Activated CD4-positive, alpha-beta T cell treated with anti-CD3 and anti-CD28 coated beads, Interleukin-10, Interleukin-2, amounts not matched to agents 100 ng/mL and 50 ng/mL, durations not matched to agents 16 hours and 8 hours (primary cell): Measurements from ENCODE around the gene ATP13A4.
A peak's percentile ranks its signal among the peaks of the same experiment; 100 is the strongest.

Experiments used
- DNase-seq: peaks from one replicate; pipeline ENCODE4 v3.0.0-alpha.2; 2020

Gene ATP13A4

GRCh38 chr3:193496658-193497057 is 58.0 kb downstream of the ATP13A4 start:
- no peak for DNase-seq

DNA sequence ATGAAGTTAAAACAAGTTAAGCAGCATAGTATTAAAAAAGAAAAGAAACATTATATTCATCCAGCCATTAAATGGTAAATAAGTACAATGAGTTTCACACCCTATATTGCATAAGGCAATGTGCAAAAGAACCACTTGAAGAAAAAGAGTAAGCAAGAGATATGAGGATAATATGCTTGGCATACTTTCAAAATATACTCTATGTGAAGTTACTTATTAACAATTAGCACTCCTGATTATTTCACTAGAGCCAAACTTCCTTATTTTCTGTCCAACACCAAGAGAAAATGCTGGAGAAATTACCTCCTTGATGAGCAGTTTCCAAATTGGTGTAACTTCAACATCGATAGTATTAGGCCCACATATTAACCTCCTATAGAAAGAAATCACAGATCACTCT is 63.7 kb downstream of the ATP13A4 start:
- DNase-seq = no peak

DNA sequence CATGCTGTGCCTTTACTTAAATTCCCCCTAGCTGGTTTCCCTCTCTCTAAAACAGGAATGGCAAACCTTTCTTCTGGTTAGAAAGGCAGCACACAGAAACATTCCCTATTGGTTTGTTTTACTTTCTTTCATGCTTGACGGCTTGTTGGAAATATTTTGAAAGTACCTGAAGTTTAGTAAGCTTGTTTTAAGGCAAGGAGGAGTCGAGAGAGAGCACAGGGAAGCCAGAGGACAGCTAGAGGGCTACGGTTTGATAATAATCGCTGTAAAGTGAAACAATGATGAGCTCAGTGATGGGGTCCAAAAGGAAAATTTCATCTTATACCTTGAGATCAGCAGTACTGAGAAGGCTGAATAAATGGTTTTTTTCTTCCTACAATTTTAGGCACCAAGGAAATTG is 64.1 kb downstream of the ATP13A4 start:
- no peak for DNase-seq

GRCh38 chr3:193489949-193490348 is 64.7 kb downstream of the ATP13A4 start:
- DNase-seq = no peak

DNA sequence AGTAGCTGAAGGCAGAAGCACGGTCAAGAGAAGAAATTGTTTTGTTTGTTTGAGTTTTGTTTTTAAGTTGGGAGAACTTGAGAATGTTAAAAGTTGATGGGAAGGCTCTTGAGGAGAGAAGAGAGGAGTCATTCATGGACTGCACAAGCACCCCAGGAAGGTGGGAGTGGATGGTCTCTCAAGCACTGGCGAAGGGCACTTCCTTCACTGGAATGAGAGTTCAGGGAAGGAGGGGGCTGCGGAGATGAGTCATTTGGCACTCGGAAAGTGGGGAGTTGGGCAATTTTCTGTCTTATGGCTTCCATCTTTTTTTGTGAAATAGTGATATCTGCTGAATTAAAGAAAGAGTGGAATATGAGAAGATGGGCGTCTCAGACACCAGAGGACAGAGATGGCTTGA is 66.0 kb downstream of the ATP13A4 start:
- no peak for DNase-seq

- DNase-seq = no peak
Observed at GRCh38 chr3:193483988-193484539, 70.6 kb downstream of the ATP13A4 start.

DNA sequence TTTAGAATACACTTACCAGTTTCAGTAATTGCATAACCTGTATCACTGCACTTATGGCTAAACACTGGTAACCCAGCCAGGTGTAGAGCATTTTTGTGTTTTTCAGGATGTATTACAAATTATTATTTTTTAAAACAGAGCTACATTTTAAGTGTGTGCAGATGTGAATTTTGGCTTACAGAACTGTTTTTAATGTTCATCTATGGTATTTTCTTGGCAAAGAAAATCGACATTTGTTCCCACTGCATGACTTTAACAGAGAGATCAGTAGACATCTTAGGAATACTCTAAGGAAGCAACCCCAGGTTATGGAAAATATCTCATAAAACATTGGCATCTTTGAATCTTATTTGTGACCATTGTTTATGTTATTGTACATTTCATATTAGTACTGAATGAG is 73.3 kb downstream of the ATP13A4 start:
- DNase-seq = no peak

DNA sequence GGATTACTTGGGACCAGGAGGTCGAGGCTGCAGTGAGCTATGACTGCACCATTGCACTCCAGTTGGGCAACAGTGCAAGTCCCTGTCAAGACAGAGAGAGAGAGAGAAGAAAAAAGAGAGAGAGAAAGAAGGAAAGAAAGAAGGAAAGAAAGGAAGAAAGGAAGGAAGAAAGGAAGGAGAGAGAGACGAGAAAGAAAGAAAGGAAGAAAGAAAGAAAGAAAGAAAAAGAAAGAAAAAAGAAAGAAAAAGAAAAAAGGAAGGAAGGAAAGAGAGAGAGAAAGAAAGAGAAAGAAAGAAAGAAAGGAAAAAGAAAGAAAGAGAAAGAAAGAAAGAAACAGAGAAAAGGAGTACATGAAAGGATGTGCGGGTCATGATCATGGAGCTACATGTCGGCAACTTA is 80.2 kb downstream of the ATP13A4 start:
- no peak for DNase-seq

- no peak for DNase-seq
Observed at GRCh38 chr3:193470710-193471109, 84.0 kb downstream of the ATP13A4 start.

GRCh38 chr3:193465992-193466608 is 88.6 kb downstream of the ATP13A4 start:
- DNase-seq = no peak

GRCh38 chr3:193464889-193465288 is 89.8 kb downstream of the ATP13A4 start:
- DNase-seq = no peak

DNA sequence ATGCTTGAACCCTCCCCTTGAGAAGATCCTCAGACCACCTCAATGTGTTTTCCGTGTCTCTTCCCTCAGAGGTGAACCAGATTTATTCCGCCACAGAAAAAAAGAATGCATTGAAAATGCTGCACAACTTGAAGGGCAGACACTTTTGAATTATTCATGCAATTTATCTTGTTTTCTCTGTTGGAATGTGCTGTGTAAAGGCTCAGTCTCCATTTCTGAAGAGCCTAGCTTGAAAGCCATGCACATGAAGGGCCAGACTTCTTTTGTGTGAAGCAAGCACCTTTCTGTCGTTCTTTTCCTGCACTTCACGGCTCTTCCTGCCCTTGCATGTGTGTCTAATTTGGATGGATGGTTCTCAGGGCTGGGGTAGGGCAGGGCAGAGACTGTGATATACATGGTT is 97.2 kb downstream of the ATP13A4 start:
- no peak for DNase-seq

- DNase-seq = no peak
Observed at GRCh38 chr3:193452338-193452737, 102.4 kb downstream of the ATP13A4 start.

DNA sequence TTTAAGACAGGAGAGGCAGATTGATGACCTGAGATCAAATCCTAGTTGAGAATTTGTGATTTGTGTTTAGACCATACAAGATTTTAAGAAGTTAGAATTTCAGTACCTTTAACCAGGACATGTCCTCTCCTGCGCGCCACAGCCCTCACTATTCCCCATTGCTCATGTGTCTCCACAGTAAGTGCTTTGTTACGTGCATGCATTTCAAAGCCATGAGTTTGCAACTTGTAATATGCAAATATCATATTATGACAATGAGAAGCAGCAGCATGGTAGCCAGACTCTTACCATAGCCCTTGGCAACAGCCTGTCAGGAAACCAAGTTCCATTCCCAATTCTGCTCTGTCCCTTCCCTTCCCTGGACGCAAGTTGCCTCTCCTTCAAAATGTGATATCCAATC is 102.8 kb downstream of the ATP13A4 start:
- DNase-seq = no peak

- no peak for DNase-seq
Observed at GRCh38 chr3:193446965-193447602, 107.6 kb downstream of the ATP13A4 start.

- DNase-seq = peak; percentile 9
Observed at GRCh38 chr3:193439423-193439822, 115.3 kb downstream of the ATP13A4 start.

DNA sequence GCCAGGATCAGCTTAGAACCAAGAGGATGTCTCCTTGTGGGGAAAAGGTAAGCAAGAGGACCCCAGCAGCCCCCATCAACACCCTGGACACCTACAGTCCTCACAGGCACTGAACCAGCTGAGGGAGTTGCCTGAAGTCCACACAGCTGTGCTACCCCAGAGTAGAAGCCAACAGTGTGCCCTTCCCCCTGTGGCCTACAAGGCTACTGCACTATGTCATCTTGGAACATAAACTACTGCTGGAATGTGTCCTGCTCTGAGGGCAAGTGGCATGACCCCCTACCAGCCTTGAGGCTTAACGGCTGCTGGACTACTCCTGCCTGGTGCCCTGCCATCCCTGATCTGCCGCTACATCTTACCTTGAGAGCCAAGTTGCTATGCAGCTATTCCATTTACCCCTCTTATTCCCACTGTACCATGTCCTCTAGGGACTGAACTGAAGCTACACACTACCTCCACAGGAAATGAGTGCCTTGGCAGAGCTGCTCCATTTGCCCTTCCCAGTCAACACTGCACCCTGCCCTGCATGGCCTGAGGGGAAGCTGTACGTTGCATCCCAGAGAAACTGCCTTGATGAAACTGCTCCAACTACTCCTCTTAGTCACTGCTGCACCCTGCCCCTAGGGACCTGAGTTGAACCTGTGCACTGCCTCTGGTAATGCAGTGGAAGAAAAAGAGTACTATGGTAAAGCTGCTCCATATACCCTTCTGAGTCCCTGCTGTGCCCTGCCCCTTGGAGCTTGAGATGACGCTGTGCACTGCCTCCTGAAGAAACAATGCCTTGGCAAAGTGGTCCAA is 135.9 kb downstream of the ATP13A4 start:
- DNase-seq = no peak

DNA sequence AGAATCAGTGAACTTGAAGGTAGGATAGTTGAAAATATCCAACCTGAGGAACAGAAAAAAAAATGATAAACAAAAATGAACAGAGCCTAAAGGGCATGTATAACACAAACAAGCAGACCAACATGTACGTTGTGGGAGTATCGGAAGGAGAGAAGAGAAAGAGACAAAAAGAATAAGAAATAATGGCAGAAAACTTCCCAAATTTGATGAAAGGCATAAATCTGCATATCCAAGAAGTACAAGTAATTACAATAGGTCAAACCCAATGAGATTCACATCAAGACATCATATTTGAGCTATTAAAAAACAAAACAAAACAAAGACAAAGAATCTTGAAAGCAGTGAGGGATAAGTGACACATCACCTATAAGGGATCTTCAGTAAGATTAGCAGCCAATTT is 138.1 kb downstream of the ATP13A4 start:
- DNase-seq = no peak

- DNase-seq = no peak
Observed at GRCh38 chr3:193407688-193408087, 147.0 kb downstream of the ATP13A4 start.

GRCh38 chr3:193407112-193407511 is 147.6 kb downstream of the ATP13A4 start:
- DNase-seq = no peak

DNA sequence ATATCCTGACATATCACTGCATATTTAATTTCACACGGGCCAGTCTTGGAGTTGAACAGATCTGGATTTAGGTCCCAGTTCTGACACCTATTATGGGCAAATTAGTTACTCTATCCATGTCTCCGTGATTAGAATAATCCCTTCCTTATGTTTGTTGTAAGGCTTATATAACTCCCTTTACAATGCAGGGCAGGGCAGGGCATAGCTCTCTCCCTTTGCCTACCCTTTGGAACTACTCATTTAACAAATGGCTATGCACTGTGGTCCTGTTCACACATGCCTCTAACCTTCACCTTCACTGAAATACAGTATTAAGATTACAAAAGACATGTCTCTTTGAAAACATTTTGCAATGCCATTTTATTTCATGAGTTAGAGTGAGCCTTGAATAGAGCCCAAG is 151.4 kb downstream of the ATP13A4 start:
- no peak for DNase-seq

- DNase-seq = no peak
Observed at GRCh38 chr3:193400304-193400703, 154.4 kb downstream of the ATP13A4 start.

DNA sequence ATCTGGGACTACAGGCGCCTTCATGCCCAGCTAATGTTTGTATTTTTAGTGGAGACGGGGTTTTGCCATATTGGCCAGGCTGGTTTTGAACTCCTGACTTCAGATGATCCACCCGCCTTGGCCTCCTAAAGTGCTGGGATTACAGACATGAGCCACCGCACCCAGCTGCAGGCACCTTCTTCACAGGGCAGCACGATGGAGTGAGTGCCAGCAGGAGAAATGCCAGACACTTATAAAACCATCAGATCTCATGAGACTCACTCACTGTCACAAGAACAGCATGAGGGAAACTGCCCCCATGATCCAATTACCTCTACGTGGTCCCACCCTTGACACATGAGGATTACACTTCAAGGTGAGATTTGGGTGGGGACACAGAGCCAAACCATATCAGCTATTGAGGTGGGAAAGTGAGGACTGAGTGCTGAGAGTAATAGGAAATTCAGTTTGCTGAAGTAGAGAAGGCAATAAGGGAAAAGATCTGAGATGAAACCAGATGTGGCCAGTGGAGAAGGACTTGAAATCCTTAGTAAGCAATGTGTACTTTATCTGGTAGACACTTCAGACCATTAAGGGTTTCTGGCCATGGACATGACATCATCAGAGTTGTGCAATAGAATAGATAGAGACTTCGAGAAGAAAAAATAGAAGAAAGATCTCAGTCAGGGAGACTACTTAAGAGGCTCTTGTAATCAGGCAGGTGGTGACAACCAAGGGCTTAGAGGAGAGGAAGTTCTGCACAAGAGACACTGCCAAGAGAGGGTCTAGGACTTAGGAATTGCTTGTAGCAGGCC is 158.0 kb downstream of the ATP13A4 start:
- no peak for DNase-seq
